Endothelial cell of hepatic sinusoid (primary cell): ENCODE data around the gene IQCE.

ENCODE experiments used
- in situ Hi-C: cut with HindIII; loops from 2 replicates; pipeline ENCODE4 v1.10.0; 2017; ENCODE audit warnings: low sequenced_read_pairs

Gene IQCE

DNA sequence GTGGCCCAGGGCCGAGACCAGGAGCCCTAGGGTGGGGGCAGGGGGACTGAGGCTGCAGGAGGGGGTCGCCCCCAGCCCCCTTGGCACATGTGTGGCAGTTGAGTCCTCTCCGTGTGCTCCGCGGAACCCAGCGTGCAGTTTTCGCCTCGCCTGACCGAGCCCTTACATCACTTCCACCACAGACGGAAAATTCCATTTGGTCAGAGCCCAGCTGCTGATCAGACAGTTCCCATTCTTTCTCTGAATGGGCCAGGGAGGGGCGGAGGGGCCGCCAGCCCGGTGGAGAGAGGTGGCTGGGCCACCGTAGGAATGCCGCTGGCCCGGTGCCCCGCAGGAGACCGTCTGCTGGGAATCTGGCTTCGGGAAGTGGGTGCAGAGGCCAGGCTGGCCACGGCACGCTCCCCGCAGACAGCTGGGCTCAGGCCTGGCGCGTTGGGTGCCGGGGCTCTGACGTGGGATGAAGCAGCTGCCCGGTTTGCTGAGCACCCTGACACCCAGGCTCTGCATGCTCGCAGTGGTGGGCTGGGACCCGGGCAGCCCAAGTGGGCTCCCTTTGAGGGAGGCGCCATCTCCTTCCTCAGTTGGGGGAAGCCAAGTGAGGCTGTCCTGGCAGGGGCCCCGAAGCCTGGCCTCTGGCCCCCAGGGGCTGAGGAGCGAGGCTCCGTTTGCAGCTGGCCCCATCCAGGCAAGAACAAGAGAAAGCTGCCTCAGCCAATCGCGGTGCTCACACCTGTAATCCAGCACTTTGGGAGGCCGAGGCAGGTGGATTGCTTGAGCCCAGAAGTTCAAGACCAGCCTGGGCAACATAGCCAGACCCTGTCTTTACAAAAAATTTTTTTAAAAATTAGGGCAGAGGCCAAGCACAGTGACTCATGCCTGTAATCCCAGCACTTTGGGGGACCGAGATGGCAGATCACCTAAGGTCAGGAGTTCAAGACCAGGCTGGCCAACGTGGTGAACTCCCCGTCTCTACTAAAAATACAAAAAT is 82.9 kb downstream of the IQCE start:
- in situ Hi-C loops: no loop called here

DNA sequence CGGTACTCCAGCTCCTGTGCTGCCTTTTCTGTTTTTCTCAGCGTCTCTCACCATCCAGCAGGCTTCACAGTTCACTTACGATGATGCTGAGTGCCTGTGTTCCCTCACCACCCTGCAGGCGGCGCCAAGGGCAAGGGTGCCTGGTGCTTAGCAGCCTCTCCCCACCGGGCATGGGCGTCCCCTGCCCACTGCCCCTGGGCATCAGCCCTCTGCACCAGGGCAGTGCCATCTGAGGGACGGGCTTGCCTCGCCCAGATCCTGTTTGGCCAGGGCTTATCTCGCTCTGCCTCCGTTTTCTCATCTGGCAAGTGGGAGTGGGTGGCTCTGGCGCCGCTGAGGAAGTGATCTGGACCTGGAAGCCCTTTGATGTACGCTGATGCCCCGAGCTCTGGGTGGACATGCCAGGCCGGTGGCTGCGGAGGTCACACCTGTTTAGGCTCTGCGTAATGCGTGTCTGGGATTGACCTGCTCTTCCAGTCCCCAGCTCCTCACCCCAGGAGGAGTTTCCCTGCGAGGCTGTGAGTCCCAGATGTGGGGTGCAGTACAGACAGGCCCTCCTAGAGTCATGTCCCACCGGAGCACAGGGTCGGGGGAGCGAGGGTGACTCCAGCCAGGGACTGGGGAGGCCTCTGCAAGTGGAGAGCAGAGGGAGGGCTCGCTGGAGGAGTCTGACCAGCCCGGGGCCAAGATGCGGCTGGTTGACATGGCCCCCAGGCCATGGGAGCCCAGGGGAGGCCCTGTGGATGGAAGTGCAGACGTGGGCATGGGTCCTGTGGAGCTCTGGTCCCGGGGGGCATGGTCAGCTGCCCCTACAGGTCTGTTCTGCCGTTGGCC is 84.8 kb downstream of the IQCE start:
- in situ Hi-C loops: no loop called here

DNA sequence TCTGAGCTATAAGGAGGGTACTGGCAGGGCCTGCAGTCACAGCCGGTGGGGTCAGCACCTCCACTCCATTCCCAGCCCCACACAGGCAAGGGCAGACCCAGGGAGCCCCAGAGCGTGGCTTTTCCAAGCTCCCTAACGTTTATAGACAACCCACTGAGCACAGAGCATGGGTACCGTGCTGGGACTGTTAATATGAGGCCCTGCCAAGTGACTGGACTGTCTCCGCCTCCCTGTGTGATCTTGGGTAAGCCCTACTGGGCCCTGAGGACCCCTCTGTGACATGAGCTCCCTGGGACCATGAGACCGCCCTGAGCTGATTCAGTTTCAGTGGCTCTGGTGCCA is 85.4 kb downstream of the IQCE start:
- in situ Hi-C loops: no loop called here

DNA sequence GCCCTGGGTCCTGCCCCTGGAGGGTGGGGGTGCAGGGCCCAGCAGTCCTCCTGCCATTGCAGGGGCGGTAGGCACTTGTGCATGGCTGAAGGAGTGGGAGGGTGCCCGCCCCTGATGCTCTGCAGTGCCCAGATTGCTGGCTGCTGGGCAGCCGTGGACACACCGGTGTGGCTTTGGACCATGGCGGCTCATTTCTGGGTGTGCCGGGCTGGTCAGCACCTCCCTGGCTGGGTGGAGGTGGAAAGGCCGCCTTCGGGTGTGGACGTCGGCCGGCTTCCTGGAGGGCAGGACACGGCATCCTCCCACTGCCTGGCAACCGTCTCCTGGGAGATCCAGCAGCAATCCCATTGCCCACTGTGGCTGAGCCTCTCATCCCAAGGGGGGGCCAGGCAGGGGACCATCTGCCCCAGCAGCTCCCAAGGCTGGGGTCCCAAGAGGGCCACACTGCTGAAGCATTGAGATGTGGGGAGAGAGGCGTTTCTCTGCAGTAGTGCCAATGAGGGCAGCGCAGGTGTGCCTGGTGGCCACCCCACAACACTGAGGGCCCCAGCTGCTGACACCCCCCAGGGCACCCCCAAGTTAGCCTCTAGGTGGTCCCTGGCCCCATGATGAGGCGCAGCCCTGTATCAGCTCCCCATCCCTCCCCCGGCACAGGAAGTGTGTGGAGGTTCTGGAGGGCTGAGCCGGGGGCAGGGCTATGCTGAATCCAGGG is 85.9 kb downstream of the IQCE start:
- in situ Hi-C loops: no loop called here

DNA sequence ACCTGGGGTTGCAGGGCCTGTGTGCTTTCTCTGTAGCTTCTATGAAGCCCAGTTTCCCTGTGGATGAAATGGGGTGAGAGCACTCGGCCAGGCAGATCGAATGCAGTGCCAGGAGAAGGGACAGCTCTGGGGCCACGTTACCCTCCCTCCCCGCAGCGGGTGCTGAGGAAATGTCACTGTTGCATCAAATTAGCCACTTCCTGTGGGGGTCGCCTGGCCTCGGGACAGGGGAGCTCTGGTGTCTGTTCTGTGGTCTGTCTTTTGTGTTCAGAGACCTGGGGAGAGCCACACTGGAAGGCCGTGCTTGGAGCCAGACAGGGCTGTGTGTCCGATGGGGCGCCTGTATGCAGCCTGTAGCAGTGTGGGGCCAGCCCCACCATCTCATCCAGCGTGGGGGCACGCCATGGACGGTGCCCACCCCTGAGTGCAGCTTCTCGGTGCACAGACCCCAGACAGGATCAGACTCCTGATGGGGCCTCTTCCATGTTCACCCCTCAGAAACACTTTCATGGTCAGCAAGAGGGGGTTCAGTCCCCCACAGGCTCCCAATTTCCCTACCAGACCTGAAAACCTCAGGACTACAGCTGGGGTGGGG is 86.6 kb downstream of the IQCE start:
- in situ Hi-C loops: no loop called here

DNA sequence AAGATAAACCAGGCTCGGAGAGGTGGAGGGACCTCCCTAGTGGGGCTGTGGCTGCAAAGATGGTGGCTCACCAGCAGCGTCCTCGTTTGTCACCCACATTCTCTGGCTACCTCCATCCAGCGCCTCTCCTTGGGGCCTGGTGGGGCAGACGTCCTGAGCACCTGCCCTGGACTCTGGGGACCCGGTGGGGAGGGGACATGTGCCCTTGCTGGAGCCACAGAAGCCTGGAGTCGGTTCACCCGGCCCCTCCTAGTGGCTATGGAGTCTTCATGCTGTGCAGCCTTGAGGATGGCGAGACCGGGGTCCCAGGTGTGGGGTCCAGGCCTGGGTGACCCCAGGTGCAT is 87.5 kb downstream of the IQCE start:
- in situ Hi-C loops: no loop called here

DNA sequence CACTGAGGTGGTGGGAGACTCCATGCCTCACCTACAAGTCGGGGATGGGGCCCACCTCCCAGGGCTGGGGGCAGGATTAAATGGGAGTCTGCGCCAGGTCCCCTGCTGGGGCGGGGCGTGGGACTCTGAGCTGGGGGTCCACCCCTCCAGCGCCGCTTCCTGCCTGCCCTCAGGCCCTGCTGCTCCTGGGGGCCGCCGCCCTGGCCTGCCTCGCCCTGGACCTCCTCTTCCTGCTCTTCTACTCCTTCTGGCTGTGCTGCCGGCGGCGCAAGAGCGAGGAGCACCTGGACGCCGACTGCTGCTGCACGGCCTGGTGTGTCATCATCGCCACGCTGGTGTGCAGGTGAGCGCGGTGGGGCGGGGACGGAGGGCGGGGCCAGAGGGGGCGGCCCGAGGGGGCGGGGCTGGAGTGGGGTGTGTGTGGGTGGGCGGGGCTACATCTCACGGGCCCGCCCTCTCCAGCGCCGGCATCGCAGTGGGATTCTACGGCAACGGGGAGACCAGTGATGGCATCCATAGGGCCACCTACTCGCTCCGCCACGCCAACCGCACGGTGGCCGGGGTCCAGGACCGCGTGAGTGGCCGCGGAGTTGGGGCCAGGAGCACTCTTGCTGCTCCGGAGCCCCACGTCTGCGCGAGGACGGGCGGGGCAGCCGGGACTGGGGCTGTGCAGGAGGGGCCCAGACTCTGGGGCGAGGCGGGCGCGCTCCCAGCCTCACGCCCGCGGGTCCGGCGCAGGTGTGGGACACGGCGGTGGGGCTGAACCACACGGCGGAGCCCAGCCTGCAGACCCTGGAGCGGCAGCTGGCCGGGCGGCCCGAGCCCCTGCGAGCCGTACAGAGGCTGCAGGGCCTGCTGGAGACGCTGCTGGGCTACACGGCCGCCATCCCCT is 88.1 kb downstream of the IQCE start:
- in situ Hi-C loops: no loop called here

DNA sequence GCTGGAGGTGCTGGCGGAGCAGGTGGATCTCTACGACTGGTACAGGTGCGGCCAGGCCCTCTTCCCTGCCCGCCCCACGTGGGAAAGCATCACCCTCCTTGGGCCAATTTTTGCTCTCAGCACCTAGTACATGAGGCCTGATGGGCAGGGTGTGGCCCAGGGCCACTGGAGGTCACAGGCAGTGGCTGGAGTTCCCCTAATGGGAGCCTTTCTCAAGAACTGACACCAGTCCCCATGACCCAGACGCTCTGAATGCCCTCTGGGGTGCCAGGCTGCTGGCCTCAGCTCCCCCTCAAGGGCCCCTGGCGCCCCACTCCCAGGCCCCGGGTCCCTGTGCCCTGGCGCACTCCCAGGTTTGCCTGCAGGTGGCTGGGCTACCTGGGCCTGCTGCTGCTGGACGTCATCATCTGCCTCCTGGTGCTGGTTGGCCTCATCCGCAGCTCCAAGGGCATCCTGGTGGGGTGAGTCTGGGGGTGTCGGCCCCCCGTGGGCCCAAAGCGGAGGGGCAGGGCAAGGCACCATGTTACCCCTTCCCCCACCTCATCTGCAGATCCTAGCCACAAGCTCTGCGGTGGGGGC is 88.9 kb downstream of the IQCE start:
- in situ Hi-C loops: no loop called here

DNA sequence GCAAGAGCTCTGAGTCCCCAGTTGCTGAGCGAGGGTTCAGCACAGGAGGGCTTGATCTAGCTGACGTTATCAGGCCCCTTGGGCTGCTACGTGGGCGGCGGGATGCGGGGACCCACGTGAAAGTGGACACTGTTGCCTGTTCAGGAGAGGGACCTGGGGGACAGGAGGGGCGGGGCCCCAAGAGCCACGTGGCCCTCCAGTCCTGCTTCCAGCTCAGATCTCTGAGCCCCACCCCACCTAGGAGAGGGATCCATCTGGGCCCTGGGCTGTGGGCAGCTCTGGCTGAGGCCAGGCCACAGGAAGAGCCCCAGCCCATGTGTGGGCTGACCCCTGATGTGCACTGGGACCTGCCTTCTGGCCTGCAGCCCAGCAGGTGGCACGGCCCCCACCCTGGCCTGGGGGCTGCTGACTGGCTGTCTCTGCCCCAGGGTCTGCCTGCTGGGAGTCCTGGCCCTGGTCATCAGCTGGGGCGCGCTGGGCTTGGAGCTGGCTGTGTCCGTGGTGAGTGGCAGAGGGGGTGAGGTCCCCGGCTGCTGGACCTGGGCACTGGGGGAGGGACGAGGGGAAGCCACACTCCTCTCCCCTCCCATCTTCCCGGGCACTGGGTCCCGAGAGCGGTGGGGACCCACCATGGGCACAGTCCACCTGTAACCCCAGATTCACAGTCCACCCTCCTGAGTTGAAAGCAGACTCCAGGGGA is 90.5 kb downstream of the IQCE start:
- in situ Hi-C loops: no loop called here

DNA sequence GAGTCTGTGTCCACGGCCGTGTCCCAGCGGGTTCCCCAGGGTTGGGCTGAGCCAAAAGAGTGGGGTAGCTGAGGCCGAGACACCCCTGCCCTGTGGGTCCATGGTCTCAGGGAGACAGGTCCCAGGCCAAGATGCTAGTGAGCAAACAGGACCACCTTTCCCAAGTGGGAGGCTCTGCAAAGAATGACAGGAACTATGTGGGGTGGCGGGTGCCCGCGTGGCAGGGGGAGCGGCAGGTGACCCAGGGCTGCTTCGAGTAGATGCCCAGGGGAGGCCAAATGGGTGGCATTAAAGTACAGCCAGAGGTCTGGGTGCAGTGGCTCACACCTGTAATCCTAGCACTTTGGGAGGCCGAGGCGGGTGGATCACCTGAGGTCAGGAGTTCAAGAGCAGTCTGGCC is 91.2 kb downstream of the IQCE start:
- in situ Hi-C loops: loop anchor here (5.0 kb wide), 3 partner anchors 38 to 77 kb away; no protein-coding TSS in a partner anchor

DNA sequence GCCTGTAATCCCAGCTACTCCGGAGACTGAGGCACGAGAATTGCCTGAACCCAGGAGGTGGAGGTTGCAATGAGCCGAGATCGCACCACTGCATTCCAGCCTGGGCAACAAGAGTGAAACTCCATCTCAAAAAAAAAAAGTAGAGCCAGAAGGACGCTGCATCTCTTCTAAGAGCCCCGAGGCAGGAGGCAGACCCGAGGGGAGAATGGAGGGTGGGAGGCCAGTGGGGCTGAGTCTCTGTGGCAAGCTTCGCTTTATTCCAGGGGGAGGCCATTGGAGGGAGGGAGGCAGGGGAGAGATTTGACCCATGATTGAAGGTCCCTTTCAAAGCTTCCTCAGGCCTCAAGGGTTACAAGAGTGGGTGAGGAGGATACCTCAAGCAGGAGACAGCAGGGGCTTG is 91.7 kb downstream of the IQCE start:
- in situ Hi-C loops: loop anchor here (5.0 kb wide), 3 partner anchors 38 to 77 kb away; no protein-coding TSS in a partner anchor

DNA sequence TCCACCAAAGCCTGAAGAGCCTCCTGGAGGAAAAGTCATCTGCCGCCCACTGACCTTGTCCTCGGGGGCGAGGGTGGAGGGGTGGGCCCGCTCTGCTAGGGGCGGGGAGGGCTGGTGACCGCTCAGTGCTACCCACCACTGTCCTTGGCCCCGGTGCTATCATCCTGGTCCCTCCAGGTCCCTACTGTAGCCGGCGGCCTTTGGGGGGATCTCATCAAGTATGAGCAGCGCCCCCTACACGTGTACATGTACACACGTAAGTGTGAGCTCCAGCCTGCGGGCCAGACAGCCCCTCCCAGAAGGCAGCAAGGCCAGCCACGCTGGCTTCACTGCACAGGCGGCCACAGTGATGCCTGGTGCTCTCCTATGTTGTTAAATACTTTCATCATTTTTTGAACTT is 92.6 kb downstream of the IQCE start:
- in situ Hi-C loops: loop anchor here (5.0 kb wide), 3 partner anchors 39 to 76 kb away; no protein-coding TSS in a partner anchor

DNA sequence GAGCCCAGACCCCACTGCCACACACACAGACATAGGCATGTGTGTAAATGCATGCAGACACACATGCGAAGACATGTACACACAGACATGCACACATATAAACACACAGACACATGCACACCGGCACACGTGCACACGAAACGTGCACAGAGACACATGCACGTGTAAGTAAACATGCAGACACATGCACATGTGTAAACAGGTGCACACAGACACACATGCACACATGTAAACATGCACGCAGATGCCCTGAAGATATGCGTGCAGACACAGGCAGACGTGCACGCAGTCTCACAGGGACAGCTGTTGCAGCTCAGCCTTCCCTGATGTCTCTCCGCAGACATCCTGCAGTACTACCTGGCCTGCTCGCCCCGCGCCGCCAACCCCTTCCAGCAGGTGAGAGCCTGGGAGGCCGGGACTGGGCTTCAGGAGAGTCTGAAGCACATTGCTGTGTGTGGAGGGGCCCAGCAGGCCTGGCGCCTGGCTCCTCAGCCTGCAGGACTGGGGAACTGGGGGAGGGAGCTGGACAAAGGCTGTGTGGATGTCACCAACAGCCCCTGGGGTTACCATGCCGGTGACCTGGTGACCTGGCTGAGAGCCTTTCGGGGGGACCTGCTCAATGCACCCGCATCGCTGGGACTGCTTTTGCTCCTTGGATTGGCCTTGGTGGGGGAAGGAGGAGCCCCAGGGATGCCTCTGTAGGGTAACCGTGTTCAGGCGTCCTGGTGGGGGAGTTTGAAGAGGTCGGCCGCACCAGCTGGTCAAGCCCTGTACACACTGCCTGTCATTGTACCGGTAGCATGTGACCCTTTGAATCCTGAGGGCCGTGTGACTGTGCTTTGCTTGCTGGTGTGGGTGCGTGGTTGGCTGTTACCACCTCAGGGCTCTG is 93.3 kb downstream of the IQCE start:
- in situ Hi-C loops: loop anchor here (5.0 kb wide), 3 partner anchors 40 to 75 kb away; no protein-coding TSS in a partner anchor

DNA sequence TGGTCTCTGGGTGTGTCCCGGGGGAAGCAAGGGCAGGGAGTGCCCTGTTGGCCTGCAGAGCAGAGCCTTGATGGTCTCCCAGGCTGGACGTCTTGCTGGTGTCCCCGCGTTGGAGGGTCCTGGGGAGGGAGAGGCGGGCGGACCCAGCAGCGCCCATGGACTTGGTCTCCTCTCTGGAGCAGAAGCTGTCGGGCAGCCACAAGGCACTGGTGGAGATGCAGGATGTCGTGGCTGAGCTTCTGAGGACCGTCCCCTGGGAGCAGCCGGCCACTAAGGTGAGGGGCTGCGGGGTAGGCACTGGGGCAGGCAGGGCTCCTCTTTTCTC is 93.9 kb downstream of the IQCE start:
- in situ Hi-C loops: loop anchor here (5.0 kb wide), 3 partner anchors 40 to 75 kb away; no protein-coding TSS in a partner anchor

DNA sequence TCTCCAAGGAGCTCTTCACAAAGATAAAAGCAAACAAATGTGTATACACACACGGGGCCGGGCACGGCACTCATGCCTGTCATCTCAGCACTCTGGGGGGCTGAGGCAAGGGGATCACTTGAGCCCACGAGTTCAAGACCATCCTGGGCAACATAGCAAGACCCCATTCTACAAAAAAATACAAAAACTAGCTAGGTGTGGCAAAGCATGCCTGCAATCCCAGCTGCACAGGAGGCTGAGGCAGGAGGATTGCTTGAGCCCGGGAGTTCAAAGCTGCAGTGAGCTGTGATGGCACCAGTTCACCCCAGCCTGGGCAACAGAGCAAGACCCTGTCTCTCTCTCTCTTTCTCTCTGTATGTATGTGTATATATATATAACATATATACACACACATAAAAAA is 95.3 kb downstream of the IQCE start:
- in situ Hi-C loops: loop anchor here (5.0 kb wide), 3 partner anchors 42 to 73 kb away; no protein-coding TSS in a partner anchor

DNA sequence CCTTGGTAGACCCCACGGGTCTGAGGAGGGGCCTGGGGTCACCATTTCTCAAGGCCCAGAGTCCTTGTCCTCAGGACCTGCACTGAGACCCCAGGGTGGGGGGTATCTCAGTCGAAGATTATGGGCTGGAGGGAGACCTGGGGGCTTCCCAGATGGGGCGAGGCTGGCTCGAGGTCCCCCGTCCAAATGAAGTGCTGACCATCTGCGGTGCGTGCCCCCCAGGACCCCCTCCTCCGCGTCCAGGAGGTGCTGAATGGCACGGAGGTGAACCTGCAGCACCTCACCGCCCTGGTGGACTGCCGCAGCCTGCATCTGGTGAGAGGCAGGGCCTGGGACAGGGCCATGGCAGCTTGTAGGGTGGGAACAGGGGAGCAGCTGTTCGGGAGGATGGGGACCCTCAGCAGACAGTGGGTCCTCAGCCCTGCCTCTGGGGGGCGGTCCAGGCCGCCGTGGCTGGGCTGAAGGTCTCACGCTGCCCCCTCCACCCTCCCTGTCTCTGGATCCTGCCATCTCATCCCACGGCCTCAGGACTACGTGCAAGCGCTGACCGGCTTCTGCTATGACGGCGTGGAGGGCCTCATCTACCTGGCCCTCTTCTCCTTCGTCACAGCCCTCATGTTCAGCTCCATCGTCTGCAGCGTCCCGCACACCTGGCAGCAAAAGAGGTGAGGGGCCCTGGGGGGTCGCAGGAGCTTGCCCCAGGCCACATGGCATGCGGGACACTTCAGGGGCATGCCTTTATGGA is 97.3 kb downstream of the IQCE start:
- in situ Hi-C loops: no loop called here

DNA sequence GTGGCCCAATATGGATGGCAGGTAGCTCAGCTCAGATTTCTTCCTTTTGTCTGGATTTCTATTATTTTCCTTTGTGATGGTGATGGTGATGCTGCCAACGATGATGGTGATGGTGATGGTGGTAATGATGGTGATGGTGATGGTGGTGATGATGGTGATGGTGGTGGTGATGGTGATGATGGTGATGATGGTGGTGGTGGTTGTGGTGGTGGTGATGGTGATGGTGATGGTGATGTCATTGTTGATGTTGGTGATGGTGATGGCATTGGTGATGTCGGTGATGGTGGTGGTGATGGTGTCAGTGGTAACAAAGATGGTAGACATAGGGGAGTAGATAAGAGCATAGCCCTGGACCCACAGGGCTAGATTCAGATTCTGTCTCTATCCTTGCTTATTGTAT is 98.4 kb downstream of the IQCE start:
- in situ Hi-C loops: no loop called here
